ENCODE data around the gene HOXA6. TPM values are rescaled to one million over a fixed set of nuclear protein-coding genes. Genes with fewer than 3 reads are reported as not detected.

HOXA6 gene
- total RNA-seq, 1 experiment from 2014 or later, result 5.1 TPM

GRCh38 chr7:27143950-27144780 is 3.4 kb downstream of the HOXA6 start:
- in situ Hi-C loops (cut with HindIII; ENCODE audit: low sequenced_read_pairs), result no loop called here
- DNase-seq (ENCODE audit: low spot score), result no peak

GRCh38 chr7:27143023-27143949 is 4.3 kb downstream of the HOXA6 start, which contains the start of gene HOXA5:
HOXA5 (minus strand) TSS chr7:27143681; CDS start chr7:27143607, 74 bp downstream.
- in situ Hi-C loops (cut with HindIII; ENCODE audit: low sequenced_read_pairs), result no loop called here

GRCh38 chr7:27142580-27143022 is 5.0 kb downstream of the HOXA6 start:
- no peak for DNase-seq (ENCODE audit: low spot score)
- in situ Hi-C loops (cut with HindIII; ENCODE audit: low sequenced_read_pairs), result no loop called here

More at GRCh38 chr7:27143023-27143949, 4.3 kb downstream of the HOXA6 start, which contains the start of gene HOXA5:
- DNase-seq (ENCODE audit: low spot score), result no peak

GRCh38 chr7:27141923-27142579 is 5.5 kb downstream of the HOXA6 start:
- in situ Hi-C loops (cut with HindIII; ENCODE audit: low sequenced_read_pairs), result no loop called here
- no peak for DNase-seq (ENCODE audit: low spot score)

- in situ Hi-C loops (cut with HindIII; ENCODE audit: low sequenced_read_pairs), result no loop called here
Measured at GRCh38 chr7:27141137-27141922, 6.2 kb downstream of the HOXA6 start.

GRCh38 chr7:27140126-27140857 is 7.3 kb downstream of the HOXA6 start:
- in situ Hi-C loops (cut with HindIII; ENCODE audit: low sequenced_read_pairs), result no loop called here

More at GRCh38 chr7:27141137-27141922, 6.2 kb downstream of the HOXA6 start:
- no peak for DNase-seq (ENCODE audit: low spot score)

GRCh38 chr7:27139334-27140125 is 8.0 kb downstream of the HOXA6 start:
- in situ Hi-C loops (cut with HindIII; ENCODE audit: low sequenced_read_pairs), result no loop called here

More at GRCh38 chr7:27140126-27140857, 7.3 kb downstream of the HOXA6 start:
- DNase-seq (ENCODE audit: low spot score), result no peak

GRCh38 chr7:27138985-27139333 is 8.6 kb downstream of the HOXA6 start:
- in situ Hi-C loops (cut with HindIII; ENCODE audit: low sequenced_read_pairs), result no loop called here
- no peak for DNase-seq (ENCODE audit: low spot score)

More at GRCh38 chr7:27139334-27140125, 8.0 kb downstream of the HOXA6 start:
- DNase-seq (ENCODE audit: low spot score), result no peak

GRCh38 chr7:27138472-27138871 is 9.1 kb downstream of the HOXA6 start:
- in situ Hi-C loops (cut with HindIII; ENCODE audit: low sequenced_read_pairs), result no loop called here

GRCh38 chr7:27137640-27138315 is 9.8 kb downstream of the HOXA6 start:
- in situ Hi-C loops (cut with HindIII; ENCODE audit: low sequenced_read_pairs), result no loop called here
- DNase-seq (ENCODE audit: low spot score), result no peak

More at GRCh38 chr7:27138472-27138871, 9.1 kb downstream of the HOXA6 start:
- no peak for DNase-seq (ENCODE audit: low spot score)

GRCh38 chr7:27134392-27134791 is 13.2 kb downstream of the HOXA6 start:
- DNase-seq (ENCODE audit: low spot score), result no peak
- in situ Hi-C loops (cut with HindIII; ENCODE audit: low sequenced_read_pairs), result no loop called here

- in situ Hi-C loops (cut with HindIII; ENCODE audit: low sequenced_read_pairs), result no loop called here
- no peak for DNase-seq (ENCODE audit: low spot score)
Measured at GRCh38 chr7:27133409-27134231, 14.0 kb downstream of the HOXA6 start.

- DNase-seq (ENCODE audit: low spot score), result no peak
- in situ Hi-C loops (cut with HindIII; ENCODE audit: low sequenced_read_pairs), result no loop called here
Measured at GRCh38 chr7:27132978-27133377, 14.6 kb downstream of the HOXA6 start.

- in situ Hi-C loops (cut with HindIII; ENCODE audit: low sequenced_read_pairs), result no loop called here
- DNase-seq (ENCODE audit: low spot score), result no peak
Measured at GRCh38 chr7:27132214-27132613, 15.4 kb downstream of the HOXA6 start.

GRCh38 chr7:27131390-27131819 is 16.2 kb downstream of the HOXA6 start:
- in situ Hi-C loops (cut with HindIII; ENCODE audit: low sequenced_read_pairs), result no loop called here
- DNase-seq (ENCODE audit: low spot score), result no peak

Data from G401 (cell line).